DMS 273 (cell line): ENCODE results near the gene FKBP11.

Source experiments
- DNase-seq: peaks from one replicate; lab custom pipeline; 2025; ENCODE audit not compliant: unreplicated experiment; lab: John Stamatoyannopoulos, UW

Gene FKBP11

DNA sequence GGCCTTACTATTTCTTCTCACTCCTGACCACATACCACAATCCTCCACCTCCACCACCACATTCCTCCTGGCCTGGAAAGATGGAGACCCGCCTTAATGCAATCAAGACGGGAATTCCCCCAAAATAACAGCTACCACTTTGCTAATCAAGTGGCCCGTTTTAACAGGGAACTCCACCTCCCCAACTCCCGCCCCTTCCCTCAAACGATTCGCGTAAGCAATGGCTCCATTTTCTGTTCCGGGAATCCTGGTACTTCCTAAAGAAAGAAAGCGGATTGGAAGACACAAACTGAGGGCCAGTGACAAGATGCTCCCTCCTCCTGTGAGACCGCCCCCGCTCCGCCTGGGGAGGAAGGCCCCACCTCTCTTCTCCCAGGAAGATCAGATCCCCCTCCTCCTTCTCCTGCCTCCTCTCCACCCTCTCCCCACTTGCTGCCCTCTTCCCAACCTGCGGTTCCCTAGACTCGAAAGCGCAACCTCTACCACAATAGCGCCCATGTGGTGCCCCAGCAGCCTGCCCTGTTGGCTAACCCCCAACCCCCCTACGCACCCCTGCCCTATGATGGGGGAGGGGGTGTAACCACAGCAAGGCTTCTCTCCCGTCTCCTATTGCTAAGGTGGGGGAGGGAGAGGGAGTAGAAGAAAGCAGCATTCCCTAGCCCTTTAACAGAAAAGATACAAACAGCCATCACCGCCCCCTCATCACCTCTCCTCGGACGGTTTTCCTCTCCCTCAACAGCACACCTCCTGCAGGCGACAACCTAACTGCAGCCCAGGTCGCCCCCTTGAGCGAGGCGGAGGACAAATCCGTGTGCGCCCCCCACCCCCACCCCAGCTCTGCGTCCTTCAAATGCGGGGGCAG, 31.2 kb upstream of the FKBP11 start:
- DNase-seq: peak; percentile 93

DNA sequence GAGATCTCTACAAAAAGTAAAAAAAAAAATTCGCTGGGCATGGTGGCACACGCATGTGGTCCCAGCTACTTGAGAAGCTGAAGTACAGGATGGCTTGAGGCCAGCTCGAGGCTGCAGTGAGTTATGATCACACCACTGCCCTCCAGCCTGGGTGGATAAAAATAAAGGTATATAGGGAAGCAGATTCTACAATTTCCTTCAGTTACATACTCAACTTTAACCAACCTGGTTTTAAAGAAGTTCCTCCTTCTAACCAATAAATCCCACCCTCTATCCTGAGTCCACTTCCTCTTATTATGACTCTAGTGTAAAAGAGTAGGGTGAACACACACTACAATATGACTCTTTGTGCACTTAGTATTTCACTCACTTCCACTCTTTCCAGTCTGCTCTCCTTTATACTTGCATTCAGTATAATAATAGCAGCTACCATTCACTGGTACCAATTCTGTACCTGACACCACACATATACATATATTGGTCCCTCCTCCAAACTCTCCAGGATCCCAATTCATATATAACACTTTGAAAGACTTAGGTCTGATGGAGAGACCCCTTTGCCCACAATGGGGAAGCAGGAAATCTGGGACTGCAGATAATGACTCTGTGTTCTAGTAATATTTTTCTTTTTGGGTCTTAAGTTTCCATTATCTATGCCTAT, 29.7 kb upstream of the FKBP11 start:
- no peak for DNase-seq

- DNase-seq: no peak
Measured at GRCh38 chr12:48954061-48954460, 28.8 kb upstream of the FKBP11 start.

DNA sequence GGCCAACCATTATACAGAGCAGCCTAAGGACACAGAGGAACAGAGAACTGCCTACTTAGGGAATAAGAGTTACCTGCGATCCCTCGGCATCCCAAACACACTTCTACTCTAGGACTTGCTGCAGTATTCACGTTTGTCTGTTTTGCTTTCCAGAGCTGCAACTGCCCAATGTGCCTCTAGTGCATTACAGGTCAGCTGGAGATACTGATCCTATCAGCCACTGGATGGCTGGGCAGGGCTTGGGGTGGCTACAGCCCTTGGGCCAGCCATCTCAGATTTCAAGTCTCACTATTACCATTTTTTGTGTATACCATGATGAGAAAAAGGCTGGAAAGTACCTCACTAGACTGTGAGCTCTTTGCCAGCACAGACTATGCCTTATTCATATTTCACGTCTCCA, 27.4 kb upstream of the FKBP11 start:
- DNase-seq: no peak

- no peak for DNase-seq
Measured at GRCh38 chr12:48947727-48948126, 22.4 kb upstream of the FKBP11 start.

DNA sequence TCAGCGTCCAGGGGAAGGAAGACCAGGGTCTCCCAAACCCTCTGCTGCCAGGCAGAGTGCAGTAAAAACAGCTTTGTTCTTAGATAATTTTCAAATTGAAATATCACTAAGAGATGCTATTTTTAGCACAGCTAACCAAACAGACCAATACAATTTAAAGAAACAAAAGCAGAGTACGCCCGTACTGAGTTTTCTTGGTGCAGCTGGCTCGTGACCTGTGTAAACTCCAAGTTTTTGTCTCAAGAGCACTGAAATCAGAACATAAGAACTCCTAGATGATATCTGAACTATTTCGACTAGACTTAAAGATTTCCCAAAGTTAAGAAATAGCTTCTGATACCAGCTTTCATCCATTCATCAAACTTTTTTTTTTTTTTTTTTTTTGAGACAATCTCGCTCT, 21.7 kb upstream of the FKBP11 start:
- no peak for DNase-seq

GRCh38 chr12:48946205-48946604, 20.9 kb upstream of the FKBP11 start:
- DNase-seq: peak; percentile 65

- peak; percentile 12 for DNase-seq
Measured at GRCh38 chr12:48943221-48943620, 17.9 kb upstream of the FKBP11 start.

DNA sequence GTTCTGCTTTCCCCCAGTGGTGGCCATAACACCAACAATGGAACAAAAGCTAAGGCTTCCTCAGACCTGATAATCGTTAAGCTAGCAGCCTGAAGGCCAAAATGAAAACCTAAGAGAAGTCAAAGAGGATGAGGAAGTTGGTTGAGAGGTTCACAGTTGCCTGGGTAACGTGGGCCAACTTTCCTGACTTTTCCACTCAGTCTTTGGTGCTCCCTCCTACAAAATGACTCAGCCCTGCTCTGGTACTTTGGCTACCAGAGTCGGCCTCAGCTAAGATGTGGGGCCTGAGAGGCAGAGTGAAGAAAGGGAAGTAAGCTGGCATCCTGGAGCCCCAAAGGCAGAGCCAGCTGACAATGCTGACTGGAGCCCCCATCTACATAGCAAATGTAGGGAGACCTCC, 14.9 kb upstream of the FKBP11 start:
- DNase-seq: no peak

- no peak for DNase-seq
Measured at GRCh38 chr12:48938805-48939204, 13.5 kb upstream of the FKBP11 start.

GRCh38 chr12:48937170-48937569, 11.9 kb upstream of the FKBP11 start:
- DNase-seq: peak; percentile 40

DNA sequence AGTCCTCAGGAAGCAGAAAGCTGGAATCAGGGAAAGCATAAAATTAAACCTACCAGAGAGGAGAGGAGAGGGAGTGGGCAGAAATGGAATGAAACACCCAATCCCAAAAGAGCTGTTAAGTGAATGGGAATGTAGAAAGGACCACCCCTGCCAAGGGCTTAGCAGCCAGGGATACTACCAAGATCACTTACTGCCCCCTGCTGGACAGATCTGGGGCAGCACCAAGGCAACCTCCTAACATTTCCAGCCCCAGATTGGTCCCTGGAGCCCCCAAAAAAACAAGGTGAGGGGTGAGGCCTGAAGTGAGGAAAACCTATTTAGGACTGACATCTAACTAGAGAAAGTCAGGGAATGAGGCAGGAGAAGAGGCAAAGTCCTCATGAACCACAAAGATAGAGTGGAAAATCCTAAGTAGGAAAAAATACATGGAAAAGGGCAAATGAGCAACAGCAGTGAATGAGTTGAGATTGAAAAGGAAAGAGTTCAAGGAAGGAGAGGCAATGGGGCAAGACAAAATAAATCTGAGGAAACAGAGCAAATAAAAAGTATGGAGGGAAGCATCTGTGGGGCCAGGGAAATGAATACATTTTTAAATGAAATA, 11.2 kb upstream of the FKBP11 start:
- peak; percentile 79 for DNase-seq

- no peak for DNase-seq
Measured at GRCh38 chr12:48934312-48934706, 9.0 kb upstream of the FKBP11 start.

GRCh38 chr12:48933664-48934311, 8.5 kb upstream of the FKBP11 start:
- DNase-seq: no peak

GRCh38 chr12:48932878-48933277, 7.6 kb upstream of the FKBP11 start:
- no peak for DNase-seq

DNA sequence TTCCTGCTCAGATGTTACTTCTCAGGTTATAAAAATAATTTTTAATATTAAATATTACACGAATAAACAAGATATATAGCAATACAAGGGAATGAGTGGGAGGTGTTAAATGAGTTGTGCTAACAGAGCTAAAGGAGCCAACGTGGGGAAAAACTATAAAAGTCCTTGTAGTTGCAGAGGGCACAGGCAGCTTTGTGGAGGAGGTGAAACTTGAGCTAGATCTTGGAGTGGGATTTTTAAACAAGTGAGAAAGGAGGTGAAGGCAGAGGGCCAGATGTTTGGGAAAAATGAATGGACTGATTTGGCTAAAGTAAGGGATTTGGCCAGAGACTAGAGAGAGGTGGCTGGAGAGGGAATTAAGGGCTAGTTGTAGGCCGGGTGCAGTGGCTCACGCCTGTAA, 5.2 kb upstream of the FKBP11 start:
- DNase-seq: no peak

GRCh38 chr12:48929551-48929950, 4.3 kb upstream of the FKBP11 start:
- DNase-seq: no peak

GRCh38 chr12:48927261-48927660, 2.0 kb upstream of the FKBP11 start:
- DNase-seq: no peak

GRCh38 chr12:48924617-48925303, 532 bp downstream of the FKBP11 start:
- peak; percentile 77 for DNase-seq

DNA sequence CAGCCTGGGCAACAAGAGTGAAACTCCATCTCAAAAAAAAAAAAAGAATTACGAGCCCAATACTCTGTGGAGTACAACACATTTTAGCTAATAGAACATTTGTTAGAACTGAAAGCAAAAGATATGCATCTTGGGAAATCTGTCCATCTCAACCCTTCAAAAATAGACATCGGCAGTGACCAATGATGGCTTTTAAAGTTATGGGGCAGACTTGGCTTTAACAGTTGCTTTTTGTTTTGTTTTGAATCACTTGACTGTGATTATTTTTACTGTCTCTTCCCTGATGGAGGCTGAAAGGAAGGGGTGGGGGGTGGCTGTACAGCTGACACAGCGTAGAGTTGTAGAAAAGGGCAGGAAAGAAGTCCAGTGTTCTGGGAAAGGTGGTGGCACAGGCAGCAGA, 2.2 kb downstream of the FKBP11 start:
- no peak for DNase-seq
